Tibial nerve (tissue), 4 donors: Measurements from ENCODE around the gene TBC1D22A.

Experiments used
- EP300 ChIP-seq, 2 donors: sonication (generic); formaldehyde crosslinking; IDR thresholded peaks; one replicate each; pipeline ENCODE4 v1.6.1; 2017; ENCODE audit warnings: antibody characterized with exemption in 2 of 2, mild to moderate bottlenecking in 1 of 2
- POLR2A ChIP-seq, 2 donors: fragments of 450-650 bp; IDR thresholded peaks; one replicate each; pipeline ENCODE4 v1.6.1; 2017; ENCODE audit warnings: antibody characterized with exemption in 2 of 2, mild to moderate bottlenecking in 2 of 2, moderate library complexity in 2 of 2
- TF ChIP-seq, protein P1 (sequence below), 5 experiments: fragments of 200-600 bp in 3 of 5; fragments of 450-650 bp in 2 of 5; sonication (generic) in 3 of 5; IDR thresholded peaks; one replicate each; pipeline ENCODE4 v1.5.1; 2016 to 2019; ENCODE audit warnings: antibody characterized with exemption in 5 of 5, mild to moderate bottlenecking in 3 of 5, moderate library complexity in 2 of 5

DNA sequence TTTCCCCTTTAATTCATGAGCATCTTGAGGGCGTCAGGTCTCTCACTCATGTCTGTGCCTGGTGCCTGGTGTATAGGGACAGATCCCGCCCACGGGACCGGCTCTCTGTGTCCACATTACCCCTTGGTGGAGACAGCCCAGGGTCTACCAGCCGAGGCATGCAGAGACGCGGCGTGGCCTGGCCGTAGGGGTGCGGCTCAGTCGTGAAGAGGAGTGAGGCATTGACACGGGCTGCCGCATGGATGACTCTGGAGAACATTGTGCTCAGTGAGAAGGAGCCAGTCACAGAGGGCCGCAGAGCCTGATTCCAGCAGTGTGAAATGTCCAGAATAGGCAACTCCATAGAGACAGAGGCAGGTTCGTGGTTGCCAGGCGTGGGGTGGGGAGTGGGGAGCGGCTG lies 209.8 kb downstream of the TBC1D22A start:
- TF ChIP-seq, protein P1, sequence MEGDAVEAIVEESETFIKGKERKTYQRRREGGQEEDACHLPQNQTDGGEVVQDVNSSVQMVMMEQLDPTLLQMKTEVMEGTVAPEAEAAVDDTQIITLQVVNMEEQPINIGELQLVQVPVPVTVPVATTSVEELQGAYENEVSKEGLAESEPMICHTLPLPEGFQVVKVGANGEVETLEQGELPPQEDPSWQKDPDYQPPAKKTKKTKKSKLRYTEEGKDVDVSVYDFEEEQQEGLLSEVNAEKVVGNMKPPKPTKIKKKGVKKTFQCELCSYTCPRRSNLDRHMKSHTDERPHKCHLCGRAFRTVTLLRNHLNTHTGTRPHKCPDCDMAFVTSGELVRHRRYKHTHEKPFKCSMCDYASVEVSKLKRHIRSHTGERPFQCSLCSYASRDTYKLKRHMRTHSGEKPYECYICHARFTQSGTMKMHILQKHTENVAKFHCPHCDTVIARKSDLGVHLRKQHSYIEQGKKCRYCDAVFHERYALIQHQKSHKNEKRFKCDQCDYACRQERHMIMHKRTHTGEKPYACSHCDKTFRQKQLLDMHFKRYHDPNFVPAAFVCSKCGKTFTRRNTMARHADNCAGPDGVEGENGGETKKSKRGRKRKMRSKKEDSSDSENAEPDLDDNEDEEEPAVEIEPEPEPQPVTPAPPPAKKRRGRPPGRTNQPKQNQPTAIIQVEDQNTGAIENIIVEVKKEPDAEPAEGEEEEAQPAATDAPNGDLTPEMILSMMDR (IDR thresholded peaks at IDR 0.05) = no peak
- TF ChIP-seq POLR2A (IDR thresholded peaks at IDR 0.05) = no peak
- no peak for TF ChIP-seq EP300 (IDR thresholded peaks at IDR 0.05)
